Liver (tissue), 3 donors: ENCODE data around the gene CCDC33.

Source experiments
- CTCF ChIP-seq: fragments of 150-350 bp; IDR thresholded peaks from 2 replicates; pipeline ENCODE4 v1.5.1; 2017; ENCODE audit warnings: improper control_type of control experiment, low read depth, low read length; ENCODE audit not compliant: missing input control
- EGR1 ChIP-seq, 2 donors: IDR thresholded peaks; 2 replicates each; pipeline ENCODE4 v1.6.1; 2016 to 2018; ENCODE audit warnings: antibody characterized with exemption in 2 of 2, low read depth in 2 of 2
- FOXA1 ChIP-seq: IDR thresholded peaks from 2 replicates; pipeline ENCODE4 v1.6.1; 2016; ENCODE audit warnings: antibody characterized with exemption
- JUND ChIP-seq, 2 donors: IDR thresholded peaks; 2 replicates each; pipeline ENCODE4 v1.6.1; 2016; ENCODE audit warnings: antibody characterized with exemption in 2 of 2
- MAX ChIP-seq: IDR thresholded peaks from 2 replicates; pipeline ENCODE4 v1.6.1; 2016; ENCODE audit warnings: antibody characterized with exemption
- RAD21 ChIP-seq, 2 donors: IDR thresholded peaks; 2 replicates each; pipeline ENCODE4 v1.6.1; 2016; ENCODE audit warnings: antibody characterized with exemption in 2 of 2, mild to moderate bottlenecking in 2 of 2
- REST ChIP-seq: IDR thresholded peaks from 2 replicates; pipeline ENCODE4 v1.6.1; 2016; ENCODE audit warnings: antibody characterized with exemption, mild to moderate bottlenecking
- SP1 ChIP-seq: IDR thresholded peaks from 2 replicates; pipeline ENCODE4 v1.6.1; 2018; ENCODE audit warnings: antibody characterized with exemption, mild to moderate bottlenecking
- TAF1 ChIP-seq: conservative IDR thresholded peaks from 2 replicates; pipeline ENCODE4 v1.6.1; 2016; ENCODE audit warnings: antibody characterized with exemption, mild to moderate bottlenecking
- YY1 ChIP-seq: IDR thresholded peaks from 2 replicates; pipeline ENCODE4 v1.6.1; 2016; ENCODE audit warnings: antibody characterized with exemption, mild to moderate bottlenecking
- donor health status: healthy.
- donor health status: healthy.

- TF ChIP-seq CTCF (no peak), TAF1 (no peak), SP1 (no peak), MAX (no peak), RAD21 (IDR thresholded peaks at IDR 0.05) (no peak), YY1 (no peak), REST (no peak), JUND (IDR thresholded peaks at IDR 0.05) (no peak), FOXA1 (no peak), EGR1 (IDR thresholded peaks at IDR 0.05; ENCODE audit: low read depth in 2 of 2) (no peak)
Measured at GRCh38 chr15:74294010-74294409, 57.9 kb downstream of the CCDC33 start.
